Measurements from ENCODE around the gene UQCC5. TPM values are rescaled to one million over a fixed set of nuclear protein-coding genes. Genes with fewer than 3 reads are reported as not detected.

Gene UQCC5
- 12.2 TPM for polyA plus RNA-seq (ENCODE audit: insufficient read length)

DNA sequence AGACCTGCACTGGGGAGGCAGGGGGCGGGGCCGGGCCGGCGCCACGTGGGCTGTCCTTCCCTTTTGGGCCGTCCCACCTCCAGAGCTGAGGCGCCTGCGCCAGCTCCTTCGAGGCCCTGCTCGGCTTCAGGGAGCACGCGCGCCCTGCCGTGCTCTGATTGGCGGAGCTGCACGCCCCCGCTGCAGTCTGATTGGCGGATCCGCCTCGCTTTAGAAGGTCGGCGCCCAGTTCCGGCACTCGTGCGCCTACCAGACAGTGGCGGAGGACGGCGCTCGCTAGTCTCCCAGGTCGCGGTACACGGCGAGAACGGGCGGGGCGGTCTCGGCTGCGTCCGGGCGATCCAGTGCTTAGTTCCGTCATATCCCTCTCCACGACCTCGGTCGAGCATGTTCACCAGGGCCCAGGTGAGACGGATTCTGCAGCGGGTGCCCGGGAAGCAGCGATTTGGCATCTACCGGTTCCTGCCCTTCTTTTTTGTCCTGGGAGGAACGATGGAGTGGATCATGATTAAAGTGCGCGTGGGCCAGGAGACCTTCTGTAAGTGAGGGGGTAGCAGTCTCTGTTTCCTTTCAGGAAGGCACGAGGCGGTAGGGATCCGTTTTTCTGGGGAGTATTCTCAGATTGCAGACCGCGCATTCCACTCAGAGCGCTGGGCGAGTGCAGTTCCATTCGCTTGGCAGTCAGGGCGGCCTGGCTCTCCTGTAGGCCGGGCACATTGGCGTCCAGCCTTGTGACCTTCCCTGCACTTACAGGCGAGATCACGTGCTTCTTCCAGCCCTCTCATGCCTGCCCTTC lies at the start of gene UQCC5:
TSS of gene UQCC5 (plus strand) at position 237 of the 796 bp plus-strand sequence. CDS start at position 388, 151 bp downstream.
- DNase-seq: peak; percentile 99

- no peak for DNase-seq
Observed at GRCh38 chr3:52487050-52487787, 49.2 kb upstream of the UQCC5 start.

- no peak for DNase-seq
Observed at GRCh38 chr3:52487788-52488691, 48.4 kb upstream of the UQCC5 start.

DNA sequence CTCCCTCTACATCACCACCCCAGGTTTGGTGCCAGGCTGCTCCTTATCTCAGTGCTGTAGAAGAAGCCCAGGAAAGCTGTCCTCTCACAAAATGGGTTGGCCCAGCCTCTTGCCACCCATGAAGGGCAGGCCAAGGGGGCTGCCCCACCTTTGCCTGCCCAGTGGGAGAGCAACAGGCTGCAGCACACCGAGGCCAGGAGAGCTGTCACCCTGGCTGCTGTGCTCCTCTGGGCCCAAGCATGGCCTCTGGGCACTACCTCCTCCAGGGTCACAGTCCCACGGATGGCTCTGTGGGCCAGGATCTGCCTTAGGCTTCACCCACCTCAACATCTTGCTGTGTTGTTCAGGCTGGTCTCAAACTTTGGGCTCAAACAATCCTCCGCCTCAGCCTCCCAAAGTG lies 47.7 kb upstream of the UQCC5 start:
- no peak for DNase-seq

- no peak for DNase-seq
Observed at GRCh38 chr3:52489453-52489852, 47.0 kb upstream of the UQCC5 start.

DNA sequence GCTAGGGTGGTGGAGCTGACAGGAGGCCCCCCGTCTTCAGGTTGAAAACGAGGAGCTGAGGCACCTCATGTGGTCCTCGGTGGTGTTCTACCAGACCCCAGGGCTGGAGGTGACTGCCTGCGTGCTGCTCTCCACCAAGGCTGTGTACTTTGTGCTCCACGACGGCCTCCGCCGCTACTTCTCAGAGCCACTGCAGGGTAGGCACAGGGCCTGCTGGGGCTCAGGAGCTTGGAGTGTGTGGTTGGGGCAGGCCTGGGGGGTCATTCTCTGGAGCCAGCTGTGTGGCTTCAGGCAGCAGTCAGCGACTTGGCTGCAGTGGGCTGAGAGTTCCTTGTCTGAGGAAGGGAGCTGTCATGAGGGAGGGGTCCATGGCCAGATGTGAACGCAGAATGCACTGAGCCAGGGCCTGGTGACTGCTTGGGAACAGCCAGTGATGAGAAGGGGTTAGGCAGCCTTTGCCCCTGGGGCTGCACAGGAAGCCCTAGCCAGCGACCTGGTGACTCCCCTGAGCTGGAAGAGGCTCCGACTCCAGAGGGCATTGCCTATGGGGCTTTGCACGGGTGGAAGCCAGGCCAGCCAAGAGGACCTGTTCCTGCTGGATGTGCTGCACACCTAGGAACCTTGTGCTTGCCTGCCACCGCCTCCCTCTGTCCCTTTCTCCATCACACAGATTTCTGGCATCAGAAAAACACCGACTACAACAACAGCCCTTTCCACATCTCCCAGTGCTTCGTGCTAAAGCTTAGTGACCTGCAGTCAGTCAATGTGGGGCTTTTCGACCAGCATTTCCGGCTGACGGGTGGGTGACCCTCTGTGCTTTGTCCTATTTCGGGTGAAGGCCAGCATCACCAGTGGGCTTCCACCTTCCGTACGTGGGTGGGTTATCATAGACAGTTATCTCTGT lies 46.1 kb upstream of the UQCC5 start:
- no peak for DNase-seq

- DNase-seq: peak; percentile 20
Observed at GRCh38 chr3:52490939-52491526, 45.4 kb upstream of the UQCC5 start.

- no peak for DNase-seq
Observed at GRCh38 chr3:52492059-52492458, 44.3 kb upstream of the UQCC5 start.

- no peak for DNase-seq
Observed at GRCh38 chr3:52493232-52494017, 43.0 kb upstream of the UQCC5 start.

DNA sequence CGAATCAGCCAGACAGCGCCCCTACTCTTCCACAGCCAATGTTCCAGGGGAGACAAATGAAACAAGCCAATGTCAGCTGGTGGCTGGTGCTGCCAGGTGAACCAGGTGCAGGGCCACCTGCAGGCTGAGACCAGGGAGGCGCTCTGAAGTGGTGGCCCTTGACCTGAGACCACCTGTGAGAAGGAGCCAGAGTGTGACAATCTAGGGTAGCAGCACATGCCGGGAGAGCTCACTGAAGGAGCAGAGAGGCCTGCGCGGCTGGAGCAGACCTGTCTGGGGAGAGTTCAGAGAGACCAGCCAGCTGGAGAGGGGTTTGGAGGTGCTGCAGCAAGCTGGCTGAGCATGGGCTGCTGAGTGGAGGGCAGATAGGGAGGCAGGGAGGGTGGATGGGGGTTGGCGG lies 42.0 kb upstream of the UQCC5 start:
- DNase-seq: no peak

- DNase-seq: no peak
Observed at GRCh38 chr3:52494886-52495495, 41.4 kb upstream of the UQCC5 start, which contains the start of gene STAB1. TSS of gene STAB1 (plus strand) at chr3:52495338. CDS start at chr3:52495414, 76 bp downstream.

GRCh38 chr3:52495777-52496602 lies 40.4 kb upstream of the UQCC5 start:
- no peak for DNase-seq

DNA sequence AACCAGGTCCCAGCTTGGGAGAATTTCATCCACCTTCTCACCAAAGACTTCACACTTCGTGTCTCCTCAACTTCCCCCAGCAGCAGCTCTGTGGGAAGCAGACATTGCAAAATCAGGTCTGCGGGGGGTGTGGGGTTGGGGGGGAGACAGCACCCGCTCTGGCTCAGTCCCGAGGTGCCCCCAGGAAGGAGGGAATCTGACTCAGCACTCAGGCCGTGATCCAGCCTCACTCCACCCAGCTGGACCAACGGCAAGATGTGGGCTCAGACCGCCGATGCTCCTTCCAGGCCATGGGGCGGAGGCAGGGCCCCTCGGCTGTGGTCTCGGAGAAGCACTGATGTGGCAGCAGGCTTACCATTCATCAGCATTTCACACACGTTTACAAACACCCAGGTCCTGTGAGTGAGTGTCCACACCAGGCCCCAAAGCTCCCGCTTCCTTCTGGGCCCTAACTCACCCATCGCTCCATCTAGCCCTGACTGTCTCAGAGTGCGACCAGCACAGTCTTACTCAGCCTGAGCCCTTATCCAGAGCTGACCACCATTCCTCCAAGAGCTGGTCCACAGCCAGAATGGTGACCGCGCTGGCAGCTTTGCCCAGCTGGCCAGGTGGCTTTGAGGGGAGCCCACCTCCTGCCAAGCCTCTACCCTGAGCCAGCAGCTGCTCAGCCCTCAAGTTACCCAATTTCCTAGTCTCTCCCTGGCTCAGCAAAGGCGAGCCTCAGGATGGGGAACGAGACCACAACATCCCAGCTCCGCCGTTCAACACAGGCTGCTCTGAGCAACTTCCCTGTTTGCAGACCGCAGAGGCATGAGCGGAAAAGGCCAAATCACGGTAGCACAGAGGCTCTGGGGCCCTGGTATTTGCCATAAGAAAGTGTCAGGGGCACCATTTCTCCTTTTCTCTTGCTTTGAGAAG lies 38.0 kb upstream of the UQCC5 start:
- DNase-seq: peak; percentile 15

DNA sequence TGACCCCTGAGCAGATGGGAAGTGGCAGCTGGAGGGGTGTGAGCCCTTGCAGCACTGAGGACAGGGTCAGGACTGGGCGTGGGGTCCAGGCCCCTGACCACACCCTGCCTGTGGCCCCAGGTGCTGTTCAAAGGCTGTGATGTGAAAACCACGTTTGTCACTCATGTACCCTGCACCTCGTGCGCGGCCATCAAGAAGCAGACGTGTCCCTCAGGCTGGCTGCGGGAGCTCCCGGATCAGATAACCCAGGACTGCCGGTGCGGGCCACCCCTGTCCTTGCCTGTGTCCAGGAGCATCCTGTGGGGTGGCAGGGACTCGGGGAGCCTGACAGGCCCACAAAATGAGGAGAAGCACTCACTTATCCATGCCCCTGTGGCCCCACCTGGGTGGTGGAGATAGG lies 35.4 kb upstream of the UQCC5 start:
- no peak for DNase-seq

DNA sequence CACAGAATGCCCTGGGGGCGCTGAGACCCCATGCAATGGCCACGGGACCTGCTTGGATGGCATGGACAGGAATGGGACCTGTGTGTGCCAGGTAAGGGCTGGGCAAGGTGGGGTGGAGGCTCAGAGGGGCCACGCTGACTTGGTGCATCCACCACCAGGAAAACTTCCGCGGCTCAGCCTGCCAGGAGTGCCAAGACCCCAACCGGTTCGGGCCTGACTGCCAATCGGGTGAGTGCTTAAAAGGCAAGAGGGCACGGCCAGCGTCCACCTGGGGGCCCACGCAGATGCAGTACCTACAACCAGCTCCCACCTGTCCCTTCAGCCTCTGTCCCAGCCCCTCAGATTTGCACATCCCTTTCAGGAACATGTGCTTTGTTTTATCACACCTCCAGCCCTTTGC lies 34.4 kb upstream of the UQCC5 start:
- no peak for DNase-seq

GRCh38 chr3:52502808-52503350 lies 33.5 kb upstream of the UQCC5 start:
- no peak for DNase-seq

- DNase-seq: no peak
Observed at GRCh38 chr3:52503788-52504424, 32.5 kb upstream of the UQCC5 start.
